ENCODE measurements around the gene CP.

GRCh38 chr3:149167898-149168297, 53.7 kb downstream of the CP start:
- no peak for TF ChIP-seq CTCF (IDR thresholded peaks at IDR 0.05)
- TF ChIP-seq ZFX (IDR thresholded peaks at IDR 0.05; ENCODE audit: borderline replicate concordance): no peak

Data from 22Rv1 (cell line).